H9 (cell line): ENCODE data around the gene CEP350. TPM values are rescaled to one million over a fixed set of nuclear protein-coding genes. Genes with fewer than 3 reads are reported as not detected.

ENCODE experiments used
- DNase-seq: peaks from one replicate; pipeline ENCODE4 v3.0.0-alpha.2; 2017
- H2AFZ ChIP-seq: one replicate; pipeline ENCODE4 v1.6.1; 2013; ENCODE audit warnings: mild to moderate bottlenecking, low read length, control low read depth, moderate library complexity
- H2AK5ac ChIP-seq: 2 replicates; pipeline ENCODE4 v1.6.1; 2013; ENCODE audit warnings: low read length, control low read depth, mixed read lengths; ENCODE audit not compliant: insufficient read length
- H2BK120ac ChIP-seq: one replicate; pipeline ENCODE4 v1.6.1; 2013; ENCODE audit warnings: low read depth, mild to moderate bottlenecking, low read length, control low read depth, inconsistent platforms; ENCODE audit not compliant: poor library complexity, severe bottlenecking
- H2BK12ac ChIP-seq: 2 replicates; pipeline ENCODE4 v1.6.1; 2013; ENCODE audit warnings: low read length, control low read depth, mixed read lengths, low read depth; ENCODE audit not compliant: insufficient read length
- H2BK15ac ChIP-seq: 2 replicates; pipeline ENCODE4 v1.6.1; 2013; ENCODE audit warnings: low read depth, low read length, control low read depth
- H2BK20ac ChIP-seq: one replicate; pipeline ENCODE4 v1.6.1; 2013; ENCODE audit warnings: low read depth, mild to moderate bottlenecking, low read length, control low read depth, inconsistent platforms; ENCODE audit not compliant: poor library complexity, severe bottlenecking
- H2BK5ac ChIP-seq: 2 replicates; pipeline ENCODE4 v1.6.1; 2013; ENCODE audit warnings: low read length, control low read depth, mixed read lengths; ENCODE audit not compliant: insufficient read length
- H3K14ac ChIP-seq: 2 replicates; pipeline ENCODE4 v1.6.1; 2013; ENCODE audit warnings: low read length, control low read depth; ENCODE audit not compliant: insufficient read depth
- H3K18ac ChIP-seq: 2 replicates; pipeline ENCODE4 v1.6.1; 2013; ENCODE audit warnings: low read depth, mild to moderate bottlenecking, mixed read lengths, low read length, control low read depth; ENCODE audit not compliant: insufficient read length
- H3K23ac ChIP-seq: 2 replicates; pipeline ENCODE4 v1.6.1; 2013; ENCODE audit warnings: low read length, control low read depth, mixed read lengths, low read depth; ENCODE audit not compliant: insufficient read length
- H3K23me2 ChIP-seq: 2 replicates; pipeline ENCODE4 v1.6.1; 2013; ENCODE audit warnings: low read depth, mild to moderate bottlenecking, mixed read lengths, low read length, control low read depth; ENCODE audit not compliant: insufficient read length, poor library complexity, severe bottlenecking
- H3K27ac ChIP-seq: 2 replicates; pipeline ENCODE4 v1.5.1; 2013; ENCODE audit warnings: low read length, control low read depth, mixed read lengths, low read depth; ENCODE audit not compliant: insufficient read length
- H3K27me3 ChIP-seq: 2 replicates; pipeline ENCODE4 v1.6.1; 2013; ENCODE audit warnings: low read length, control low read depth, inconsistent platforms; ENCODE audit not compliant: insufficient read depth
- H3K4ac ChIP-seq: 2 replicates; pipeline ENCODE4 v1.6.1; 2013; ENCODE audit warnings: low read depth, mild to moderate bottlenecking, control low read depth, inconsistent platforms, low read length, moderate library complexity
- H3K4me1 ChIP-seq: 2 replicates; pipeline ENCODE4 v1.6.1; 2013; ENCODE audit warnings: low read length, control low read depth, inconsistent platforms; ENCODE audit not compliant: insufficient read depth
- H3K4me2 ChIP-seq: 2 replicates; pipeline ENCODE4 v1.6.1; 2013; ENCODE audit warnings: low read length, control low read depth, mixed read lengths; ENCODE audit not compliant: insufficient read length, insufficient read depth
- H3K56ac ChIP-seq: 2 replicates; pipeline ENCODE4 v1.6.1; 2013; ENCODE audit warnings: low read depth, mild to moderate bottlenecking, mixed read lengths, low read length, control low read depth; ENCODE audit not compliant: insufficient read length
- H3K79me1 ChIP-seq: 2 replicates; pipeline ENCODE4 v1.6.1; 2013; ENCODE audit warnings: low read depth, mild to moderate bottlenecking, moderate library complexity, low read length, control low read depth, inconsistent platforms; ENCODE audit not compliant: insufficient read depth, poor library complexity, severe bottlenecking
- H3K79me2 ChIP-seq: 2 replicates; pipeline ENCODE4 v1.6.1; 2013; ENCODE audit warnings: low read length, control low read depth, inconsistent platforms; ENCODE audit not compliant: insufficient read depth
- H3K9ac ChIP-seq: 2 replicates; pipeline ENCODE4 v1.6.1; 2013; ENCODE audit warnings: low read length, control low read depth, mixed read lengths; ENCODE audit not compliant: insufficient read length; ENCODE audit errors: extremely low read depth
- H3K9me3 ChIP-seq: one replicate; pipeline ENCODE4 v1.6.1; 2013; ENCODE audit warnings: low read depth, low read length, inconsistent platforms; ENCODE audit not compliant: control insufficient read depth
- H3T11ph ChIP-seq: one replicate; pipeline ENCODE4 v1.6.1; 2013; ENCODE audit warnings: mild to moderate bottlenecking, low read length, control low read depth, inconsistent platforms
- H4K20me1 ChIP-seq: one replicate; pipeline ENCODE4 v1.6.1; 2013; ENCODE audit not compliant: control insufficient read depth, insufficient read length, insufficient read depth
- H4K5ac ChIP-seq: 2 replicates; pipeline ENCODE4 v1.6.1; 2013; ENCODE audit warnings: low read depth, mild to moderate bottlenecking, mixed read lengths, low read length, control low read depth; ENCODE audit not compliant: insufficient read length
- H4K8ac ChIP-seq: replicated peaks from 2 replicates; pipeline ENCODE4 v1.6.1; 2013; ENCODE audit warnings: low read length, control low read depth, mixed read lengths, low read depth; ENCODE audit not compliant: insufficient read length
- H4K91ac ChIP-seq: 2 replicates; pipeline ENCODE4 v1.6.1; 2013; ENCODE audit warnings: low read depth, mild to moderate bottlenecking, moderate library complexity, mixed read lengths, low read length, control low read depth; ENCODE audit not compliant: insufficient read length
- H3K27ac Mint-ChIP-seq, 3 experiments: 2 replicates in 2 of 3; 3 replicates in 1 of 3; pipeline ENCODE4 v1.8.0; 2020 to 2021; ENCODE audit warnings: mixed read lengths in 3 of 3, mild to moderate bottlenecking in 1 of 3, moderate library complexity in 1 of 3
- H3K27me3 Mint-ChIP-seq: 2 replicates; pipeline ENCODE4 v1.8.0; 2021; ENCODE audit warnings: low read depth, mild to moderate bottlenecking, moderate library complexity, mixed read lengths
- H3K36me3 Mint-ChIP-seq, 3 experiments: 2 replicates in 2 of 3; 3 replicates in 1 of 3; pipeline ENCODE4 v1.8.0; 2020 to 2021; ENCODE audit warnings: low read depth in 3 of 3, mixed read lengths in 3 of 3; ENCODE audit not compliant: insufficient read depth in 1 of 3
- H3K4me1 Mint-ChIP-seq, 2 experiments: 2 replicates each; pipeline ENCODE4 v1.8.0; 2020; ENCODE audit warnings: mixed read lengths in 2 of 2
- H3K4me3 Mint-ChIP-seq, 2 experiments: 2 replicates in 1 of 2; 3 replicates in 1 of 2; pipeline ENCODE4 v1.8.0; 2020 to 2021; ENCODE audit warnings: mild to moderate bottlenecking in 2 of 2, mixed read lengths in 2 of 2, moderate library complexity in 1 of 2
- H3K9me3 Mint-ChIP-seq, 2 experiments: 2 replicates in 1 of 2; 3 replicates in 1 of 2; pipeline ENCODE4 v1.8.0; 2020; ENCODE audit warnings: mild to moderate bottlenecking in 2 of 2, mixed read lengths in 2 of 2, moderate library complexity in 1 of 2
- CTCF ChIP-seq: fragments of 200-600 bp; sonication (generic); conservative IDR thresholded peaks from 3 replicates; pipeline ENCODE4 v1.8.0; 2021; ENCODE audit warnings: antibody characterized with exemption, mild to moderate bottlenecking
- WGBS: extraction: QIAGEN DNeasy Blood & Tissue Kit; methylation state at CpG from one replicate; pipeline ENCODE4 v1.1.7; 2013; ENCODE audit warnings: missing lambda C conversion rate, low lambda C conversion rate, mixed read lengths; ENCODE audit not compliant: insufficient read length; ENCODE audit errors: extremely low coverage; 5-methylcytosine and 5-hydroxymethylcytosine counted together
- total RNA-seq: library from RNA; stranded (reverse); gene quantifications from 2 replicates; pipeline ENCODE4 v1.2.1, GENCODE V29; 2021

Gene CEP350
- total RNA-seq, 1 experiment from 2014 or later: 39.2 TPM

- Histone ChIP-seq H3K4me2 (no peak overlapping the region), H2BK15ac (no peak overlapping the region), H3K9me3 (no peaks in the 10 kb centered on the region), H4K8ac (no peak overlapping the region), H4K91ac (no peak overlapping the region), H2AFZ (no peak overlapping the region), H2BK5ac (no peak overlapping the region), H3T11ph (no peak overlapping the region), H4K5ac (no peak overlapping the region), H3K4ac (no peak overlapping the region), H2AK5ac (no peak overlapping the region), H3K18ac (no peak overlapping the region), H3K23ac (no peak overlapping the region), H3K27ac (no peak overlapping the region), H2BK120ac (no peak overlapping the region), H3K23me2 (no peaks in the 10 kb centered on the region), H3K56ac (no peak overlapping the region), H3K27me3 (no peaks in the 10 kb centered on the region), H2BK12ac (no peak overlapping the region), H3K79me1 (no peaks in the 10 kb centered on the region), H2BK20ac (no peak overlapping the region), H3K4me1 (no peaks in the 10 kb centered on the region), H4K20me1 (no peaks in the 10 kb centered on the region), H3K9ac (no peak overlapping the region), H3K79me2 (no peaks in the 10 kb centered on the region), H3K14ac (no peak overlapping the region)
- H3K4me3 Mint-ChIP-seq: no peak overlapping the region
- H3K4me1 Mint-ChIP-seq: no peaks in the 10 kb centered on the region
- DNase-seq: no peak
- peaks cover 17 to 32% (median 20%) of the 10 kb centered on the region in 3 experiments for H3K36me3 Mint-ChIP-seq
- no peaks in the 10 kb centered on the region for H3K27me3 Mint-ChIP-seq
- no CpG with 5 or more reads among the region's 1 CpG for whole genome bisulfite sequencing
- TF ChIP-seq CTCF: no peak; the same call in 2 of the 3 replicates
- H3K9me3 Mint-ChIP-seq: no peaks in the 10 kb centered on the region
- no peak overlapping the region for H3K27ac Mint-ChIP-seq
Measured at GRCh38 chr1:180028864-180029263, 74.3 kb downstream of the CEP350 start.
